Measurements from ENCODE around the gene CLASP1.
"Not testable (repeated sequence)": the region's sequence is repeated elsewhere in the genome, so short reads cannot be mapped to it uniquely, and the experiment has no call there.

Gene CLASP1

GRCh38 chr2:121634354-121635307, 14.6 kb downstream of the CLASP1 start:
- in situ Hi-C loops (cut with HindIII; ENCODE audit: low pct_ligation_motif_present, low pct_unique_long_range_greater_than_20kb, low sequenced_read_pairs) = no loop called here
- peak; percentile 52 for DNase-seq

- in situ Hi-C loops (cut with HindIII; ENCODE audit: low pct_ligation_motif_present, low pct_unique_long_range_greater_than_20kb, low sequenced_read_pairs) = no loop called here
- DNase-seq = no peak
Measured at GRCh38 chr2:121633463-121633862, 15.8 kb downstream of the CLASP1 start.

DNA sequence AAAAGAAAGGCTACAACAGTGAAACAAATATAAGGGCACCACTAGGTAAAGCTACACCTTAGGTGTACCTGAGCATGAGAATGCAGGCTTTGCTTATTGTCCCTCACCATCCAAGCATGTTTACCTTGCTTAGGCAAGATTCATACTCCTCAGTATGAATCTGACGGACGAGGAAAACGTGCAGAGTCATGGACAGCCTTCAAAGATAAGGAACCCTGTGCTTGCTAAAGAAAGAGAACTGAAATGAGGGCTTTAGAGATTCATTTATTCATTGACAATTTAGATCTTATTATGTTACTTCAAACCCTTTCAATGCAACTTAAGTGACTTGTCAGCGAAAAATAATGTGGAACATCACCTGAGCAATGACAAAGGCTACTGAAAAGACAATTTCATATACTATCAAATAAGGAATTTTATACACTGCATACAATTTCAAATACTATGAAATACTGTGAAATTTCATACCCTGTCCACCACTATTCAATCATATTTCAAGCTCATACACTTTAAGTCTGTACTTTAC, 21.7 kb downstream of the CLASP1 start:
- in situ Hi-C loops (cut with HindIII; ENCODE audit: low pct_ligation_motif_present, low pct_unique_long_range_greater_than_20kb, low sequenced_read_pairs) = no loop called here
- DNase-seq = no peak

- in situ Hi-C loops (cut with HindIII; ENCODE audit: low pct_ligation_motif_present, low pct_unique_long_range_greater_than_20kb, low sequenced_read_pairs) = no loop called here
Measured at GRCh38 chr2:121626777-121627524, 22.3 kb downstream of the CLASP1 start.

DNA sequence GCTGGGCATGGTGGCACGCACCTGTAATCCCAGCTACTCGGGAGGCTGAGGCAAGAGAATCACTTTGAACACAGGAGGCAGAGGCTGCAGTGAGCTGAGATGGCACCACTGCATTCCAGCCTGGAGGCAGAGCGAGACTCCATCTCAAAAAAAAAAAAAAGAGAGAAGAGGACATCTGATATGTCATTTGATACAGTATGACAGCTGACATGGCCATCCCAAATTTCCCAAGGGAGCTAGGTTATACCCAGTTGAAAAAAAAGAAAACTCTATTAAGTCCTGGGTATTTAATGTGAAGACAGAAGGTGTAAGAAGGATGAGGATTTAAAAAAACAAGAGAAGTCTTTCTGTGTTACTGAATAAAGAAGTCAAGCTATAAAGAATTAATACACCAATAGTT, 23.3 kb downstream of the CLASP1 start:
- in situ Hi-C loops (cut with HindIII; ENCODE audit: low pct_ligation_motif_present, low pct_unique_long_range_greater_than_20kb, low sequenced_read_pairs) = no loop called here
- no peak for DNase-seq

More at GRCh38 chr2:121626777-121627524, 22.3 kb downstream of the CLASP1 start:
- DNase-seq = no peak

DNA sequence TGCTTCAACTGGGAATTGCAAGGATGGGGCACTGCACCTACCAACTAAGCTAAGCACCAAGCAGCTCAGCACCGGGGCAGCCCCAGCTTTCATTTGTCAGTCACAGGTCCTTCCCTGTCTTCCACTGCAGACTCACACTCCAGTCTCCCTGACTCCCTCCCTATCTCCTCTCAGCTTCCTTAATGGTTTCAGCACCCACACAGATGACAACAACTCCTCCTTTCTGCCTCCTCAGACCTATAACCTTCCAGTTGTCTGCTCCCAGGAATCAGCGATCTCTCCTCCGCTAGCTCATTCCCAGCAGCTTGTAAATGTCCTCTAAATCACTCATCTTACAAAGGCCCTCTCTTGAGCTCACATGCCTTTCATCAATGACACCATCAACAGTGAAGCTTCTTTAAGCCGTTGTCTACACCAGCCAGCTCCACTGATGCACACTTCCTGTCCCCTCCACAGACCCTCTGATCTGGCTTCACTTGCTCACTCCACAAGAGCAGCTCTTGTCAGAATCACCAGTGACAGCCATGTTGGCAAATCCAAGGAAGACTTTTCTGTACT, 32.1 kb downstream of the CLASP1 start:
- DNase-seq = no peak
- in situ Hi-C loops (cut with HindIII; ENCODE audit: low pct_ligation_motif_present, low pct_unique_long_range_greater_than_20kb, low sequenced_read_pairs) = no loop called here

DNA sequence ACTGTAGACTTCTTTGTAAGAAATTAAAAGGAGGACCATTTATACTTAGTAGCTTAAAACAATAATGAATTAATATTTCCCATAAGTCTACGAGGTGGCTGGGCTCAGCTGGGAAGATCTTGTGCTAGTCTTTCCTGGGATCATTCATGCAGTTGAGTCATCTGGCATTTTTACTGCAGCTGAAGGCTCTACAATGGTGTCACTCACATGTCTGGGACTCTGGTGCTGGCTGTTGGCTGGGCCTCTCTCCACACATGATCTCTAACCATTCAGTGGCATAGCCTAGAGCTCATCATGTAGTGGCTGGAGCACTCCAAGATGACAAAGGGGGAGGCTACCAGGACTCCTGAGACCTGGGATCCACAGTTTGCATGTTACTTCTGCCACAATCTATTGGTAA, 35.5 kb downstream of the CLASP1 start:
- in situ Hi-C loops (cut with HindIII; ENCODE audit: low pct_ligation_motif_present, low pct_unique_long_range_greater_than_20kb, low sequenced_read_pairs) = no loop called here
- no peak for DNase-seq

- in situ Hi-C loops (cut with HindIII; ENCODE audit: low pct_ligation_motif_present, low pct_unique_long_range_greater_than_20kb, low sequenced_read_pairs) = no loop called here
- DNase-seq = no peak
Measured at GRCh38 chr2:121613152-121613551, 36.1 kb downstream of the CLASP1 start.

- in situ Hi-C loops (cut with HindIII; ENCODE audit: low pct_ligation_motif_present, low pct_unique_long_range_greater_than_20kb, low sequenced_read_pairs) = no loop called here
- no peak for DNase-seq
Measured at GRCh38 chr2:121611730-121612705, 37.2 kb downstream of the CLASP1 start.

- DNase-seq; in situ Hi-C loops (cut with HindIII; ENCODE audit: low pct_ligation_motif_present, low pct_unique_long_range_greater_than_20kb, low sequenced_read_pairs): not testable (repeated sequence)
Measured at GRCh38 chr2:121611048-121611649, 38.1 kb downstream of the CLASP1 start.

DNA sequence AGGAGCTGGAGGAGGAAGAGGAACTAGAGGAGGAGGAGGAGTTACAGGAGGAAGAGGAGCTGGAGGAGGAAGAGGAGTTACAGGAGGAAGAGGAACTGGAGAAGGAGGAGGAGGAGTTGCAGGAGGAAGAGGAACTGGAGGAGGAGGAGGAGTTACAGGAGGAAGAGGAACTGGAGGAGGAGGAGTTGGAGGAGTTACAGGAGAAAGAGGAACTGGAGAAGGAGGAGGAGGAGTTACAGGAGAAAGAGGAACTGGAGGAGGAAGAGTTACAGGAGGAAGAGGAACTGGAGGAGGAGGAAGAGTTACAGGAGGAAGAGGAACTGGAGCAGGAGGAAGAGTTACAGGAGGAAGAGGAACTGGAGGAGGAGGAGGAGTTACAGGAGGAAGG, 38.8 kb downstream of the CLASP1 start:
- DNase-seq; in situ Hi-C loops (cut with HindIII; ENCODE audit: low pct_ligation_motif_present, low pct_unique_long_range_greater_than_20kb, low sequenced_read_pairs): not testable (repeated sequence)

GRCh38 chr2:121608967-121609366, 40.3 kb downstream of the CLASP1 start:
- no peak for DNase-seq
- in situ Hi-C loops (cut with HindIII; ENCODE audit: low pct_ligation_motif_present, low pct_unique_long_range_greater_than_20kb, low sequenced_read_pairs) = no loop called here

DNA sequence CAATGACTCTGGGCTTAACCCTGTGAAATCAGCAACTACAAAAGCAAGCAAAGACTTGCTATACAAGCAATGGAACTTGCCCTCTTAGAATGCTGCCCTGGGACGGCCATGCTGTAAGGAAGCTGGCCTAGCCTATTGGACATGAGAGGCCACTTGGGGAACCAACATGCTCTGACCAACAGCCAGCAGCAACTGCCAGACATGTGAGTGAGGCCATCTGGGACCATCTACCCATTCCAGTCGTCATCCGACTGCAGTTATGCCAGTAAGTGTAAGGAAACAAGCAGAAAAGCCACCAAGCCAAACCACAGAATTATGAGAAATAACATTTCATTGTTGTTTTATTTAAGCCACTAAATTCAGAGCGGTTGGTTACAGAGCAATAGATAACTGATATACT, 40.9 kb downstream of the CLASP1 start:
- in situ Hi-C loops (cut with HindIII; ENCODE audit: low pct_ligation_motif_present, low pct_unique_long_range_greater_than_20kb, low sequenced_read_pairs) = no loop called here
- no peak for DNase-seq

GRCh38 chr2:121605820-121606733, 43.2 kb downstream of the CLASP1 start:
- in situ Hi-C loops (cut with HindIII; ENCODE audit: low pct_ligation_motif_present, low pct_unique_long_range_greater_than_20kb, low sequenced_read_pairs) = no loop called here
- no peak for DNase-seq

- DNase-seq = no peak
- in situ Hi-C loops (cut with HindIII; ENCODE audit: low pct_ligation_motif_present, low pct_unique_long_range_greater_than_20kb, low sequenced_read_pairs) = no loop called here
Measured at GRCh38 chr2:121603185-121603584, 46.1 kb downstream of the CLASP1 start.

- DNase-seq = no peak
- in situ Hi-C loops (cut with HindIII; ENCODE audit: low pct_ligation_motif_present, low pct_unique_long_range_greater_than_20kb, low sequenced_read_pairs) = no loop called here
Measured at GRCh38 chr2:121599963-121600651, 49.2 kb downstream of the CLASP1 start.
